OCI-LY3 (cell line): ENCODE data around the gene DENND4A.

Experiments
- EZH2phosphoT487 ChIP-seq: fragments of 200-600 bp; shearing (Covaris generic); IDR thresholded peaks from 2 replicates; pipeline ENCODE4 v1.6.1; 2018; ENCODE audit warnings: antibody characterized with exemption, mixed run types, low read depth
- TF ChIP-seq, protein P1 (sequence below): fragments of 200-600, 300-600 bp; sonication (generic); IDR thresholded peaks from 2 replicates; pipeline ENCODE4 v1.5.1; 2014; ENCODE audit warnings: antibody characterized with exemption, low read length, low read depth

DNA sequence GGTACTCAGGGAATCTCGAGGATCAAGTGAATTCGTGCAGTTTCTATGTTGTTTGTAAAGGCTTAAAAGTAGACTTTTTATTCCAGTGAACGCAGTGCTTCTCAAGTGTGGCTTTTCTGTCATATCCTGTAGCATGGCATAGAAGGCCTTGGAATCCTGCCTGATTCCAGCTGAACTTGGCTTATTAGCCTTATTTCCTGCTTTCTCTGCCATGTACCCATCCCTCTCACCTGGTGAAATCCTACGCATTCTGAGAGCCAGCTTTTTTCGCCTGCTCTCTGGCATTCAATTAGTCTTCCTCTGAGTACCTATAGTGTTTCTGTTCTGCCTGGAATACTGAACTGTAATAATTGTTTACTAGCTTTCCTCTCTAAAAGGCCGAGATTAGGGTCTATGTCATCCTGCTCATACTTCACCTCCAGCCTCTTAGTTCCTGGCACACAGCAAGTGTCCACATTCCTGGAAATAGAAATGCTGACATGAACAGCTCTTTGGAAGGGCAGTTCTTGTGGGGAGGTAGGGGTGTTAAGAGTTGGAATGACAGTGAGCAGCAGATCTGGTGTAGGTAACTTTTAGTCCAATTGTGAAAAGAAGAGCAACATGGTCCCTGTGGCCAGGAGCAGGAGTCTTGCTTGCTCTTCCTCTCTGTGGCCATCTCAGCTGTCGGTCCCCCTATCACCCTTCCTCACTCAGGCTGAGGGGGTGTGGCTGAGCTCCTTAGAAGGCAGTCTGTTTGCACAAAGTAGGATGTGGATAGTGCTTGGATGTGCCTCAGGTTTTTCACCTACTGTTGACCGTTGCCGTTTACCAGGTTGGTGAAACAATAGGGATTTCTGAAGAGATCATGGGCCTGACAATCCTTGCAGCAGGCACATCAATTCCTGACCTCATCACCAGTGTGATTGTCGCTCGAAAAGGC lies 140.0 kb downstream of the DENND4A start:
- TF ChIP-seq, protein P1, sequence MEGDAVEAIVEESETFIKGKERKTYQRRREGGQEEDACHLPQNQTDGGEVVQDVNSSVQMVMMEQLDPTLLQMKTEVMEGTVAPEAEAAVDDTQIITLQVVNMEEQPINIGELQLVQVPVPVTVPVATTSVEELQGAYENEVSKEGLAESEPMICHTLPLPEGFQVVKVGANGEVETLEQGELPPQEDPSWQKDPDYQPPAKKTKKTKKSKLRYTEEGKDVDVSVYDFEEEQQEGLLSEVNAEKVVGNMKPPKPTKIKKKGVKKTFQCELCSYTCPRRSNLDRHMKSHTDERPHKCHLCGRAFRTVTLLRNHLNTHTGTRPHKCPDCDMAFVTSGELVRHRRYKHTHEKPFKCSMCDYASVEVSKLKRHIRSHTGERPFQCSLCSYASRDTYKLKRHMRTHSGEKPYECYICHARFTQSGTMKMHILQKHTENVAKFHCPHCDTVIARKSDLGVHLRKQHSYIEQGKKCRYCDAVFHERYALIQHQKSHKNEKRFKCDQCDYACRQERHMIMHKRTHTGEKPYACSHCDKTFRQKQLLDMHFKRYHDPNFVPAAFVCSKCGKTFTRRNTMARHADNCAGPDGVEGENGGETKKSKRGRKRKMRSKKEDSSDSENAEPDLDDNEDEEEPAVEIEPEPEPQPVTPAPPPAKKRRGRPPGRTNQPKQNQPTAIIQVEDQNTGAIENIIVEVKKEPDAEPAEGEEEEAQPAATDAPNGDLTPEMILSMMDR, result no peak
- TF ChIP-seq EZH2phosphoT487, result no peak
